ENCODE data around the gene SERTAD2.

DNA sequence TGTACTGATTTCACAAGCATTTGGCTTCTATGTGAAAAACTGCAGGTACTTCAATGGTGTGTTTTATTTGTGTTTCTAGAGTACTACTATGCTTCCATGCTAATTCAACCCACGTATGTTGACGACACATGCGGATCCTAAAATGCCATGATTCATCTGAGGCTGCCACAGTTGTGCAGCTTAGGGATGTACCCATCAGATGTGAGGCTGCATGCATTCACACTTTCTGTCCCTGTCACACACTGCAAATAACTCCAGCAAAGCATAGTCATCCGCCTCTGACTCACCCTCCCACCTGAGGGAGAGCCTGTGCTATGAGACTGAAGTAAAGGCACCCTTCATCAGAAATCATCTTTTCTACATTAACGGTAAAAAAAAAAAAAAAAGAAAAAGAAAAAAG lies 22.1 kb upstream of the SERTAD2 start:
- TF ChIP-seq, protein P1, sequence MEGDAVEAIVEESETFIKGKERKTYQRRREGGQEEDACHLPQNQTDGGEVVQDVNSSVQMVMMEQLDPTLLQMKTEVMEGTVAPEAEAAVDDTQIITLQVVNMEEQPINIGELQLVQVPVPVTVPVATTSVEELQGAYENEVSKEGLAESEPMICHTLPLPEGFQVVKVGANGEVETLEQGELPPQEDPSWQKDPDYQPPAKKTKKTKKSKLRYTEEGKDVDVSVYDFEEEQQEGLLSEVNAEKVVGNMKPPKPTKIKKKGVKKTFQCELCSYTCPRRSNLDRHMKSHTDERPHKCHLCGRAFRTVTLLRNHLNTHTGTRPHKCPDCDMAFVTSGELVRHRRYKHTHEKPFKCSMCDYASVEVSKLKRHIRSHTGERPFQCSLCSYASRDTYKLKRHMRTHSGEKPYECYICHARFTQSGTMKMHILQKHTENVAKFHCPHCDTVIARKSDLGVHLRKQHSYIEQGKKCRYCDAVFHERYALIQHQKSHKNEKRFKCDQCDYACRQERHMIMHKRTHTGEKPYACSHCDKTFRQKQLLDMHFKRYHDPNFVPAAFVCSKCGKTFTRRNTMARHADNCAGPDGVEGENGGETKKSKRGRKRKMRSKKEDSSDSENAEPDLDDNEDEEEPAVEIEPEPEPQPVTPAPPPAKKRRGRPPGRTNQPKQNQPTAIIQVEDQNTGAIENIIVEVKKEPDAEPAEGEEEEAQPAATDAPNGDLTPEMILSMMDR (conservative IDR thresholded peaks at IDR 0.05; ENCODE audit: low read length), result no peak
- no peak for TF ChIP-seq EZH2phosphoT487 (IDR thresholded peaks at IDR 0.05; ENCODE audit: borderline replicate concordance)

All from Loucy (cell line).